SW480 (cell line): Measurements from ENCODE around the gene DFFB.

Experiments
- DNase-seq: peaks from one replicate; pipeline ENCODE4 v3.0.0-alpha.2; 2016; ENCODE audit warnings: low spot score

DFFB gene

DNA sequence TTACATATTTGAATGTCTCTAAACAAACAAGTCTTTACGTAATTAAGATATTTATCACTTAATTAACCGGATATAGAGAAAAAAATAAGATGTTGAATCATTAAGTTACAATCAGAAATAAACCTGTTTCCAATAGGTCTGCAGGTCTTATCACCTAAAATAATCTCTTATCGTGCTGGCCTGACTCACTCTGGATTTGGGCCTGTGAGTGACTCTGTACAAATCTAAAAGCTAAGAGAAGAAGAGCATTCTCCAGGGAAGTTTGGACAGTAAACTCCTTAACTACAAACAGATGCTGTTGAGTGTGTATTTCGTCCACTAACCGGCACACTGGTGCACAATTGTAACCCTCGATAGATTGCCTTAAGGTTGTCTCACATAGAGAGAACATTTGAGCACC lies 25.6 kb upstream of the DFFB start:
- DNase-seq, result no peak

- DNase-seq, result no peak
Measured at GRCh38 chr1:3834701-3835100, 22.6 kb upstream of the DFFB start.

DNA sequence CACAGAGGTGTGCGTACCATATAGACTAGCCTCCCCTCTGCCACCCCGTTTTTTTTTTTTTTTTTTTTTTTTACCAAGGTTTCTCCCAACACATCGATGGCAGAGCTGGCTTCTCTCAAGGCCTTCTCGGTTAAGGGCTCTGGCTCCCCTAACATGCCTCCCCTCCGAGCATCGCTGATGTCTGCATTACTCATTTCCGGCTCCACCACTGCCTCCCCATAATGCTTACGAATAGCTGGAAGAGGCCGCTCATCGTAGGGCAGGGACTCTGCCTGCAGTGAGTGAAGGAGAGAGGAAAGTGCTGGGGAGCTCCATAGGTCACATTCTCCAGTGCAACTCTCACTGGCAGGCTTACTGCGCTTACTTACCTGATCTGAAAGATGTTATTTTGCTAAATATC lies 20.9 kb upstream of the DFFB start:
- no peak for DNase-seq

GRCh38 chr1:3837200-3837599 lies 20.1 kb upstream of the DFFB start:
- no peak for DNase-seq

- DNase-seq, result no peak
Measured at GRCh38 chr1:3837685-3838084, 19.6 kb upstream of the DFFB start.

DNA sequence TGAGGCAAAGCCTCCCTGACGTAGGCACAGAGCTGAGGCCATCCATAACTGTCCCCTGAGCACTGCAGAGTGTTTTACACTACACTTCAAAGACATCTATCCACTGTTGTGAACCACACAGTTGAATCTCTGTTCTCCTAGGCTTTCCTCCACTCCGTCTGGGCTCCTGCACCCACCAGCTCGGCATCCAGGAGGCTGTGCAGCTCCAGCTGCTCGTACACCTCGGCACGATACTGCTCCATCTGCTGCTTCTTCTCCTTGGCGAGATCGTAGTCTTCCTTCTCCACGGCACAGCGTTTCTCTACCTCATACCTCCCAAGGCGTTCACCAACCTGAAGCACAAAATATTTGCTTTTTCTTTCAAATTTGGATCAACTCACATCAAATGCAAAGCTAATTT lies 18.5 kb upstream of the DFFB start:
- DNase-seq, result no peak

GRCh38 chr1:3841491-3841890 lies 15.8 kb upstream of the DFFB start:
- no peak for DNase-seq

DNA sequence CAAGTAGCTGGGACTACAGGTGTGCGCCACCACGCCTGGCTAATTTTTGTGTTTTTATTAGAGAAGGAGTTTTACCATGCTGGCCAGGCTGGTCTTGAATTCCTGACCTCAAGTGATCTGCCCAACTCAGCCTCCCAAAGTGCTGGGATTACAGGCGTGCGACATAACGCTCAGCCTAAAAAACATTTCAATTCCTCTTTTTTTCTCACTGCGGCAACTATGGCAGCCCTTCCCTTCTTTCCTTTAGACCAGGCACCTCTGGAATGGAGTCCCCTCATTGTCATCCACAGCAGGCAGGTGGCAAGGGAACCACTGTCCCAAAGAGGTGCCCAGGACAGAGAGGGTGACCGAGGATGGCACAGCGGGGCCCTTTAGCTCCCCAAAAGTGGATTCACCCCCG lies 14.4 kb upstream of the DFFB start:
- no peak for DNase-seq

DNA sequence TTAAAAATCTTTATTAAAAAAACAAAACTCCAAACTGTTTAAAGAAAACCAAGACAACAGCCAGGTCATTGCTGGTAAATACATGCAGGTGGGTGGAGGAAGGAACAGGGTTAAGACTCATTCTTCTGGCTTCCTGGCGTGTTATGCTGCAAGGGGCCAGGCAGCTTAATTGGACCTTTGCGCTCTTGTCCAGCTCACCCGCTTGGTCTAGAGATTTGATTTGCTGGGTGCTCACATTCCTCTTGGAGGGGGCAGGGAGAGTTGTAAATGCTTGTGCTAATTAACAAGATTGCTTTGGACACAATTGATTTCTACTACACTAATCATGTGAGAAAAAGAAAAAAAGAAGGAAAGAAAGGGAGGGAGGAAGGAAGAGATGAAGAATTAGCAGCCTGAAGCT lies 10.7 kb upstream of the DFFB start:
- no peak for DNase-seq

DNA sequence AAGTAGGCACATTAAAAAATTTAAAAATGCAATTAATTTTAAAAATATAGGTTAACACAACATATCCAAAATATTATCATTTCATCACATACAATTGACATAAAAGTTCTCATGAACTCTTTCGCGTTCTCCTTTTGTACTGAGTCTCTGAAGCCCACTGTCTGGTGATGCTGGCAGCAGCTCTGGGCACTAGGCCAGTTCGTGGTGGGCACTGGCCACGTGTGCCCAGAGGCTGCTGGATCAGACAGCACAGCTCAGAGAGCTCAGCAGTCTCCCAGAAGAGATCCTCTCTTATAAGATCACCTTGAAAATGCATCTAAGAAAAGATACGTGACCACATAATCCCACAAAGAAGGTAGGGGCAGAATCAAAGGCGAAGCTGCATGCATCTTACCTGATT lies 10.2 kb upstream of the DFFB start:
- no peak for DNase-seq

DNA sequence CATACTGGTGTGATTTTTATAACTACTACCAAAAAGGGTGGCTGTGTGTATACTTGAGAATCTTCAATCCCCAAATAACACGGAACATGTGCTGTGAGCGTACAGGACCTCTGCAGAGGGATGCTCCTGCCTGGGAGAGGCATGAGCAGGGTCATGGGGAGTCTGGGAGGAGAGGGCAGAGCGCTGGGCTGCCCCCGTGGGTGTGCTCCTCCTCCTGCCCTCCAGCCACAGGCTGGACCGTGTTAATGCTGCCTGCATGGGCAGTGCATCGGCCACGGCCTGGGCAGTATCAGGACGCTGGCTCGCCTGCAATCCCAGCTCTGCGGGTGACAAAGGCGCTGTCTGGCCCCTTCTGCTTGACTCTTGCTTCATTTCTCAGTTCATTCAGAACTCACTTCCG lies 6.4 kb upstream of the DFFB start:
- DNase-seq, result no peak

- DNase-seq, result no peak
Measured at GRCh38 chr1:3851292-3851691, 6.0 kb upstream of the DFFB start.

DNA sequence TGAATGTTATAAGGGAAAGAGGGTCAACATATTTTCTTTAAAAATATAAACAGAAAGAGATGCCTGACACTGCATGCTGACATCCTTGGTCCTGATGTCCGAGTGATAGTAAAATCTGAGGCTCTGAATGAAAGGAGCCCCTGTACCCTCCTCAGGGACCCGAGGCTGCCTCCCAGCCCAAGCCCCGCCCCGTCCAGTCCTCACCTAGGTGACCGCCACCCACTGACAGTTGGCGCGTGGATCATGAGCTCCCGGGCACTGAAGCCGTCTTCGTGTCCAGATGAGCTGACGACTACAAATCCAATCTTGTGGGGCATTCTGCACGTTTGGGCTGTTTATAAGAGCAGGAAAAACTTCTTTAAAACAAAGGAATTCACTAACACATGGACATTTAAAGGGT lies 5.2 kb upstream of the DFFB start:
- no peak for DNase-seq

GRCh38 chr1:3852711-3853485 lies 4.4 kb upstream of the DFFB start:
- DNase-seq, result no peak

DNA sequence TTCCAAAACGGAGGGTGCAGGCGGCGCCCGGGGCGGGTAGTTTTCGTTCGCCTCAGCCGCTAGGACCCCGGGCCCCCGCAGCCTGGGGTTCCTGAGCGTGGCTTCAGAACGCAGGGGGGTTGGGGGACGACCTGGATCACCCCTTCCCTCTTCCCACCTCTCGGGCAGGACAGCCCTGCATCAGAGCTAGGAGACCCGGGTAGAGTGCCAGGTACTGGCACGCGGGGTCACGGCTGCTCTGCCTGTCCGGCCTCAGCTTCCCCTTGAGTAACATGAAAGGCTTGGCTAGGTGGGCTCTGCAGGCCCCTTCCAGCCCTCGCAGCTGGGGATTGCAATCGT lies 484 bp downstream of the DFFB start:
- no peak for DNase-seq

- peak; percentile 36 for DNase-seq
Measured at GRCh38 chr1:3858231-3858981, 1.1 kb downstream of the DFFB start.

- DNase-seq, result no peak
Measured at GRCh38 chr1:3863231-3863935, 6.1 kb downstream of the DFFB start.

DNA sequence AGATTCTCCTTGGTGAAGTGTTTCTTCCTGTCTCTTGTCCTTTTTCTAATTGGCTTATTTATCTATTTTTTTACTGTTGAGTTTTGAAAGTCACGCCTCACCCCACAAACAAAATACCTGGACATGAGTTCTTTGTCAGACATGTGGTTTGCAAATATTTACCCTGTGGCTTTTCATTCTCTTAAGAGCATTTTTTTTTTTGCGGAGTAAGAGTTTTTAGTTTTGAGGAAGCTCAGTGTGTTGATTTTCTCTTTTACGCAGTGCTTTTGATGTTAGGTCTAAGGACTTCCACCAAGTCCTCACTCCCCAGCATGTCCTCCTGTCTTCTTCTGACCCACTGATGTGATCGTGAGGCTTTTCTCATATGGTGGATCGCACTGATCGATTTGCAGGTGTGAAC lies 7.6 kb downstream of the DFFB start:
- DNase-seq, result no peak

DNA sequence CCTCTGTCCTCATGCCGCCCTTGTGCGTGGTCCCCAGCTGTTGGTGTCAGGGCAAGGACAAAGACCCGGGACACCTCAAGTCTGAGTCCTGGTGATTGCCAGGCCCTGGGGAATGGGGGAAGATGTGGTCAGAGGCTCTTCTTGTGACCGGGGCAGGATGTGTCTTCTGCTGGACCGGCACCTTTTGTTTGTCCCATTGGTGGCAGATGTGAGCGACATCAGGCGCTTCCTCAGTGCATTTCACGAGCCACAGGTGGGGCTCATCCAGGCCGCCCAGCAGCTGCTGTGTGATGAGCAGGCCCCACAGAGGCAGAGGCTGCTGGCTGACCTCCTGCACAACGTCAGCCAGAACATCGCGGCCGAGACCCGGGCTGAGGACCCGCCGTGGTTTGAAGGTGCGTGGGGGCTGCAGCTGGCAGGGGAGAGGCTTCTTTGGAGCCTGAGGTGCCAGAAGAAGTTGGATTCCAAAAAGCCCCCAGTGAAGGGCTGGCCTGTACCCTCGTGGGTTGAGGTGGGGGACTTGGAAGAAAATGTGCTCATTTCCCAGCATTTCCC lies 8.4 kb downstream of the DFFB start:
- no peak for DNase-seq

- no peak for DNase-seq
Measured at GRCh38 chr1:3868464-3869006, 11.3 kb downstream of the DFFB start.

GRCh38 chr1:3869751-3870301 lies 12.6 kb downstream of the DFFB start:
- no peak for DNase-seq

DNA sequence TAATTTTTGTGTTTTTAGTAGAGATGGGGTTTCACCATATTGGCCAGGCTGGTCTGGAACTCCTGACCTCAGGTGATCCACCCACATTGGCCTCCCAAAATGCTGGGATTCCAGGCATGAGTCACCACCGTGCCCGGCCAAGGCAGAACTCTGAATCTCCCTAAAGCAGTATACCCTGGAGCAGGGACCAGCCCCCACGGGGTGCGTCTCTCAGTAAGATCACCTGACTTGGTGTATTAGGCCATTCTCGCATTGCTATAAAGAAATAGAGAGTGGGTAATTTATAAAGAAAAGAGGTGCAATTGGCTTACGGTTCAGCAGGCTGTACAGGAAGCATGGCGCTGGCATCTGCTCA lies 14.2 kb downstream of the DFFB start:
- DNase-seq, result no peak
